HG03039 (cell line): ENCODE data around the gene DTL.
A peak's percentile ranks its signal among the peaks of the same experiment; 100 is the strongest.
"Not testable (repeated sequence)": the region's sequence is repeated elsewhere in the genome, so short reads cannot be mapped to it uniquely, and the experiment has no call there.

ENCODE experiments used
- ATAC-seq: cut with Tn5 transposase; IDR thresholded peaks from one replicate; pipeline ENCODE4 v1.9.1; 2021; ENCODE audit warnings: mild to moderate bottlenecking, moderate library complexity; ENCODE audit not compliant: unreplicated experiment

DTL gene

GRCh38 chr1:212035123-212035834 lies at the start of gene DTL, which contains the start of gene INTS7:
DTL (plus strand) TSS chr1:212035748; CDS start chr1:212035891, 143 bp downstream.
INTS7 (minus strand) TSS chr1:212035557; CDS start chr1:212035437, 120 bp downstream.
- peak; percentile 73 for ATAC-seq

GRCh38 chr1:211986628-211987254 lies 48.8 kb upstream of the DTL start:
- no peak for ATAC-seq

- ATAC-seq = no peak
Observed at GRCh38 chr1:211991695-211992094, 43.9 kb upstream of the DTL start.

- ATAC-seq = not testable (repeated sequence)
Observed at GRCh38 chr1:211997426-211997825, 38.1 kb upstream of the DTL start.

- ATAC-seq = no peak
Observed at GRCh38 chr1:212002536-212002935, 33.0 kb upstream of the DTL start.

- no peak for ATAC-seq
Observed at GRCh38 chr1:212004895-212005608, 30.5 kb upstream of the DTL start.

- ATAC-seq = no peak
Observed at GRCh38 chr1:212007178-212007577, 28.4 kb upstream of the DTL start.

GRCh38 chr1:212007886-212008285 lies 27.7 kb upstream of the DTL start:
- ATAC-seq = no peak

GRCh38 chr1:212009561-212009960 lies 26.0 kb upstream of the DTL start:
- no peak for ATAC-seq

GRCh38 chr1:212010004-212010403 lies 25.5 kb upstream of the DTL start:
- ATAC-seq = no peak

- peak; percentile 87 for ATAC-seq
Observed at GRCh38 chr1:212012034-212012740, 23.4 kb upstream of the DTL start.

GRCh38 chr1:212013672-212014071 lies 21.9 kb upstream of the DTL start:
- no peak for ATAC-seq

GRCh38 chr1:212020975-212021374 lies 14.6 kb upstream of the DTL start:
- no peak for ATAC-seq

- ATAC-seq = no peak
Observed at GRCh38 chr1:212021563-212021962, 14.0 kb upstream of the DTL start.

- ATAC-seq = not testable (repeated sequence)
Observed at GRCh38 chr1:212022908-212023307, 12.6 kb upstream of the DTL start.

GRCh38 chr1:212024469-212025149 lies 10.9 kb upstream of the DTL start:
- ATAC-seq = no peak

GRCh38 chr1:212027727-212028126 lies 7.8 kb upstream of the DTL start:
- ATAC-seq = not testable (repeated sequence)

GRCh38 chr1:212030936-212031528 lies 4.5 kb upstream of the DTL start:
- ATAC-seq = no peak

GRCh38 chr1:212034516-212035122 lies 929 bp upstream of the DTL start:
- ATAC-seq = no peak
